B cell (primary cell): Measurements from ENCODE around the gene RASSF4. TPM values are rescaled to one million over a fixed set of nuclear protein-coding genes. Genes with fewer than 3 reads are reported as not detected.

ENCODE experiments used
- ATAC-seq: fragments of 200-7000 bp; cut with Tn5 transposase; one replicate; pipeline ENCODE4 v1.10.0; 2021; ENCODE audit warnings: low read depth, mild to moderate bottlenecking, moderate number of reproducible peaks, moderate library complexity
- CTCF ChIA-PET: fragments of 350-600 bp; sonication (Branson Sonifier 250); formaldehyde crosslinking; loops from one replicate; lab custom pipeline; 2021; ENCODE audit warnings: antibody characterized with exemption, inconsistent platforms; lab: Charles Lee
- POLR2A ChIA-PET: fragments of 350-600 bp; sonication (Branson Sonifier 250); formaldehyde crosslinking; loops from one replicate; lab custom pipeline; 2021; ENCODE audit warnings: antibody characterized with exemption; lab: Charles Lee
- DNase-seq: peaks from one replicate; pipeline ENCODE4 v3.0.0; 2013
- H2AFZ ChIP-seq: 2 replicates; pipeline ENCODE4 v1.6.1; 2012; ENCODE audit warnings: mild to moderate bottlenecking, low read depth, low read length; ENCODE audit not compliant: insufficient read depth, poor library complexity, severe bottlenecking
- H3K27ac ChIP-seq, 2 donors: 1 replicate in 1 of 2; 2 replicates in 1 of 2; pipeline ENCODE4 v1.5.1; 2012 to 2013; ENCODE audit warnings: low read length in 2 of 2, mild to moderate bottlenecking in 2 of 2, moderate library complexity in 1 of 2
- H3K27me3 ChIP-seq, 4 experiments: fragments of 200-600 bp in 1 of 4; sonication (generic) in 1 of 4; replicated peaks in 1 of 4; 1 replicate in 2 of 4; 2 replicates in 2 of 4; pipeline versions ENCODE4 v1.6.1 to v1.7.0; 2013 to 2016; ENCODE audit warnings: low read length in 3 of 4, mild to moderate bottlenecking in 2 of 4, mixed read lengths in 1 of 4, moderate library complexity in 1 of 4; ENCODE audit not compliant: insufficient read depth in 4 of 4, control insufficient read depth in 3 of 4; ENCODE audit errors: control extremely low read depth in 1 of 4
- H3K36me3 ChIP-seq, 2 experiments: replicated peaks in 1 of 2; 1 replicate in 1 of 2; 2 replicates in 1 of 2; pipeline versions ENCODE4 v1.6.1 to v1.7.1; 2013; ENCODE audit warnings: low read length in 1 of 2; ENCODE audit not compliant: insufficient read depth in 2 of 2, control insufficient read depth in 1 of 2; ENCODE audit errors: control extremely low read depth in 1 of 2, extremely low read depth in 1 of 2
- H3K4me1 ChIP-seq, 2 donors: fragments of 200-600 bp in 1 of 2; sonication (generic) in 1 of 2; 1 replicate in 1 of 2; 2 replicates in 1 of 2; pipeline versions ENCODE4 v1.5.1 to v1.6.1; 2013 to 2017; ENCODE audit warnings: low read length in 2 of 2; ENCODE audit not compliant: control insufficient read depth in 2 of 2, insufficient read depth in 2 of 2
- H3K4me2 ChIP-seq: replicated peaks from 2 replicates; pipeline ENCODE3; 2012; ENCODE audit warnings: mild to moderate bottlenecking, low read depth, low read length; ENCODE audit not compliant: poor library complexity, severe bottlenecking
- H3K4me3 ChIP-seq, 5 experiments: fragments of 200-600 bp in 1 of 5; sonication (generic) in 1 of 5; 1 replicate in 3 of 5; 2 replicates in 2 of 5; pipeline versions ENCODE4 v1.5.1 to v1.7.0; 2011 to 2016; ENCODE audit warnings: low read length in 4 of 5, mild to moderate bottlenecking in 4 of 5, low read depth in 2 of 5, control low read depth in 1 of 5, moderate library complexity in 1 of 5; ENCODE audit not compliant: insufficient read depth in 1 of 5; ENCODE audit errors: control extremely low read depth in 1 of 5, extremely low read depth in 1 of 5
- H3K79me2 ChIP-seq: fragments of 200-600 bp; sonication (generic); one replicate; pipeline ENCODE4 v1.6.0; 2016; ENCODE audit warnings: low read length; ENCODE audit not compliant: control insufficient read depth, insufficient read depth
- H3K9ac ChIP-seq: fragments of 200-600 bp; sonication (generic); 2 replicates; pipeline ENCODE4 v1.6.1; 2017; ENCODE audit warnings: mild to moderate bottlenecking, low read length, moderate library complexity
- H3K9me3 ChIP-seq, 3 donors: one replicate each; pipeline versions ENCODE4 v1.6.1 to v1.7.1; 2013; ENCODE audit warnings: low read length in 2 of 3; ENCODE audit not compliant: control insufficient read depth in 2 of 3, insufficient read depth in 1 of 3; ENCODE audit errors: control extremely low read depth in 1 of 3
- H4K20me1 ChIP-seq: 2 replicates; pipeline ENCODE4 v1.6.0; 2012; ENCODE audit warnings: mild to moderate bottlenecking, low read length; ENCODE audit not compliant: insufficient read depth, control insufficient read depth, poor library complexity, severe bottlenecking
- H3K27ac Mint-ChIP-seq: one replicate; pipeline ENCODE4 v1.8.0; 2021; ENCODE audit warnings: mixed read lengths
- H3K27me3 Mint-ChIP-seq: one replicate; pipeline ENCODE4 v1.8.0; 2021; ENCODE audit warnings: mixed read lengths
- H3K4me1 Mint-ChIP-seq: one replicate; pipeline ENCODE4 v1.8.0; 2021; ENCODE audit warnings: mixed read lengths
- H3K4me3 Mint-ChIP-seq: one replicate; pipeline ENCODE4 v1.8.0; 2021; ENCODE audit warnings: mixed read lengths
- H3K9me3 Mint-ChIP-seq: one replicate; pipeline ENCODE4 v1.8.0; 2022; ENCODE audit warnings: mixed read lengths; ENCODE audit not compliant: insufficient read depth
- CTCF ChIP-seq: fragments of 200-600 bp; IDR thresholded peaks from one replicate; pipeline ENCODE4 v1.8.0; 2022; ENCODE audit warnings: antibody characterized with exemption, mild to moderate bottlenecking
- EZH2 ChIP-seq: IDR thresholded peaks from 2 replicates; pipeline ENCODE4 v1.6.1; 2012; ENCODE audit warnings: borderline replicate concordance, low read depth, mild to moderate bottlenecking, moderate library complexity, low read length; ENCODE audit not compliant: insufficient read depth, poor library complexity, severe bottlenecking
- WGBS: methylation state at CpG from one replicate; pipeline ENCODE4 v1.1.5; 2013; ENCODE audit warnings: missing lambda C conversion rate; ENCODE audit not compliant: insufficient coverage; 5-methylcytosine and 5-hydroxymethylcytosine counted together
- intact Hi-C: fragments of 100-400 bp; cut with micrococcal nuclease; formaldehyde crosslinking; loops from one replicate; pipeline ENCODE4 v1.10.0; 2022
- polyA plus RNA-seq: library from polyadenylated mRNA; depleted of rRNA; stranded (reverse); fragments of >200 nt; gene quantifications from 2 replicates; pipeline ENCODE4 v1.2.3, GENCODE V29; 2012
- total RNA-seq, 2 donors: library from RNA; stranded (reverse); fragments of 120-200 nt in 1 of 2; gene quantifications; 1 replicate in 1 of 2; 2 replicates in 1 of 2; pipeline versions ENCODE4 v1.2.3 to v1.2.4, GENCODE V29; 2013 to 2022

Gene RASSF4
- total and polyA plus RNA-seq, 2 donors (not counting 1 experiment from before 2014, with no cell fraction given): 1.9 to 2.6 TPM

DNA sequence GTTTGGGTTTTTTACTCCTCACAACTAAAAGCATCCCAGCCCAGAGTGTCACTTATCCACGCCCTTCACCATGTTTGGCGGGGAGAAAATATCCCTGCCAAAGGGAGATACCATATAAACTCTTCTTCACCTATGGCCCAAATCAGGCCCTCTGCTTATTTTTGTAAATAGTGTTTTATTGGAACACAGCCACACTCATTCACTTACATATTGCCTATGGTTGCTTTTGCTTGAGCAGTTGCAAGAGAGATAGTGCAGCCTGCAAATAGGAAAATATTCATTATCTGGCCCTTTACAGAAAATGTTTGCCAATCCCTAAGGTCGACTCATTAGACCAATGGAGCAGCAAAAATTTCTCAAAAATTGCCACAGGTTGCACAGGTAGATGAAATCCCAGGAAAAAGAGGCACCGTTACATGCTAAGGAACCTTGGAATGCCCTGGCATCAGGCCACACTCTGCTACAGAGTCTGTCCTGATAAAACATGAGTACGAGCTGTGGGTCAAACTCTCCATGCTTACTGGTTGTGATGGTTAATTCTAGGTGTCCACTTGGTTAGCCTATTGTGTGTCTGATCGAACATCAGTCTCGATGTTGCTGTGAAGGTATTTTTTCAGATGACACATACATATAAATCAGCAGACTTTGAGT is 7.9 kb upstream of the RASSF4 start:
- Histone ChIP-seq H3K27me3 (no peaks in the 10 kb centered on the region), H3K79me2 (no peaks in the 10 kb centered on the region), H3K4me1 (peaks cover 27 to 39% of the 10 kb centered on the region in 2 donors), H3K9ac (no peak overlapping the region), H3K4me3 (no peak overlapping the region), H2AFZ (no peak overlapping the region), H3K36me3 (peaks cover 0 to 3% of the 10 kb centered on the region in 2 experiments), H4K20me1 (peaks cover 5% of the 10 kb centered on the region), H3K9me3 (no peaks in the 10 kb centered on the region), H3K4me2 (no peak overlapping the region), H3K27ac (no peak overlapping the region)
- Mint-ChIP-seq H3K4me3 (no peak overlapping the region), H3K4me1 (peaks cover 41% of the 10 kb centered on the region), H3K9me3 (no peaks in the 10 kb centered on the region), H3K27me3 (no peaks in the 10 kb centered on the region), H3K27ac (no peak overlapping the region)
- ATAC-seq: no peak
- DNase-seq: no peak
- intact Hi-C loops: no loop called here
- no peak for TF ChIP-seq EZH2
- no peak for TF ChIP-seq CTCF
- POLR2A ChIA-PET: no interaction called here
- CTCF ChIA-PET: interaction anchor here (0.5 to 5.1 kb wide), 2 partner anchors 20 to 720 kb away, joined by 5 to 22 read pairs; no protein-coding TSS in a partner anchor
- 81% methylated on average over 3 of the region's 7 CpGs for WGBS

- DNase-seq: no peak
- no peak overlapping the region for H3K27ac Mint-ChIP-seq
- WGBS: 89% methylated on average over 1 of the region's 2 CpGs
Measured at GRCh38 chr10:44952779-44953231, 6.8 kb upstream of the RASSF4 start.

More at GRCh38 chr10:44952779-44953231, 6.8 kb upstream of the RASSF4 start:
- H4K20me1 ChIP-seq: peaks cover 5% of the 10 kb centered on the region
- H3K79me2 ChIP-seq: peaks cover 9% of the 10 kb centered on the region
- Mint-ChIP-seq H3K4me3 (no peak overlapping the region), H3K27me3 (no peaks in the 10 kb centered on the region), H3K9me3 (no peaks in the 10 kb centered on the region), H3K4me1 (peaks cover 36% of the 10 kb centered on the region)
- H3K4me1 ChIP-seq: peaks cover 21 to 30% of the 10 kb centered on the region in 2 donors
- no peak overlapping the region for H3K4me3 ChIP-seq
- H3K9ac ChIP-seq: no peak overlapping the region
- no peak overlapping the region for H3K4me2 ChIP-seq
- H3K9me3 ChIP-seq: no peaks in the 10 kb centered on the region
- peaks cover 0 to 3% of the 10 kb centered on the region in 2 experiments for H3K36me3 ChIP-seq
- intact Hi-C loops: no loop called here
- CTCF ChIA-PET: interaction anchor here (1.5 to 5.1 kb wide), 2 partner anchors 10 to 21 kb away, joined by 5 to 22 read pairs; no protein-coding TSS in a partner anchor
- ATAC-seq: no peak
- no peak overlapping the region for H3K27ac ChIP-seq
- POLR2A ChIA-PET: no interaction called here
- TF ChIP-seq EZH2 (no peak), CTCF (no peak)
- H2AFZ ChIP-seq: no peak overlapping the region
- H3K27me3 ChIP-seq: no peaks in the 10 kb centered on the region
